GM19193 (cell line): ENCODE measurements around the gene NVL.

Experiments
- POLR2A ChIP-seq: IDR thresholded peaks from 4 replicates; pipeline ENCODE4 v1.6.1; 2011; ENCODE audit not compliant: insufficient read depth, insufficient read length; ENCODE audit errors: extremely low read depth

NVL gene

DNA sequence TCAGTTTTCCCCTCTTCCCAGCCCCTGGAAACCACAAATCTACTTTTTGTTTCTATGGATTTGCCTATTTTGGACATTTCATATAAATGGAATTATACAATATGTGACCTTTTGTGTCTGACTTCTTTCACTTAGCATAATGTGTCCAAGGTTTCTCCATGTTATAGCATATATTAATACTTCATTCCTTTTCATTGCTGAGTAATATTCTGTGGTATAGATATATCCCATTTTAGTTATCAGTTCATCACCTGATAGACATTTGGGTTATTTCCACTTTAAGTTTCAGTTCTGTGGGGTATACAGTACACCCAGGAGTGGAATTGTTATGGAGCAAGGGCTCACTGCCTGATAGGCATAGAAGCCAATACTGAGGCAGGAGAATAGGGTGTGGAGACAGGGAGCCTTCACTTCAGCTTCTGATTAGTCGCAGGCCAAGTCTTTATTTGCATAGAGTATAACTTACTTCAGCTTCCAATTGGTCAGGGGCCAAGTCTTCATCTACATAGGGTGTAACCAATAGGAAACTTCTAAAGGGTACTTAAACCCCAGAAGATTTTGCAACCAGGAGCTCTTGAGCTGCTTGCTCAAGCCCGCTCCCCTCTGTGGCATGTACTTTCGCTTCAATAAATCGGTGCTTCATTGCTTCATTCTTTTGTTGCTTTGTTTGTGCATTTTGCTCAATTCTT, 8.3 kb upstream of the NVL start:
- no peak for TF ChIP-seq POLR2A

DNA sequence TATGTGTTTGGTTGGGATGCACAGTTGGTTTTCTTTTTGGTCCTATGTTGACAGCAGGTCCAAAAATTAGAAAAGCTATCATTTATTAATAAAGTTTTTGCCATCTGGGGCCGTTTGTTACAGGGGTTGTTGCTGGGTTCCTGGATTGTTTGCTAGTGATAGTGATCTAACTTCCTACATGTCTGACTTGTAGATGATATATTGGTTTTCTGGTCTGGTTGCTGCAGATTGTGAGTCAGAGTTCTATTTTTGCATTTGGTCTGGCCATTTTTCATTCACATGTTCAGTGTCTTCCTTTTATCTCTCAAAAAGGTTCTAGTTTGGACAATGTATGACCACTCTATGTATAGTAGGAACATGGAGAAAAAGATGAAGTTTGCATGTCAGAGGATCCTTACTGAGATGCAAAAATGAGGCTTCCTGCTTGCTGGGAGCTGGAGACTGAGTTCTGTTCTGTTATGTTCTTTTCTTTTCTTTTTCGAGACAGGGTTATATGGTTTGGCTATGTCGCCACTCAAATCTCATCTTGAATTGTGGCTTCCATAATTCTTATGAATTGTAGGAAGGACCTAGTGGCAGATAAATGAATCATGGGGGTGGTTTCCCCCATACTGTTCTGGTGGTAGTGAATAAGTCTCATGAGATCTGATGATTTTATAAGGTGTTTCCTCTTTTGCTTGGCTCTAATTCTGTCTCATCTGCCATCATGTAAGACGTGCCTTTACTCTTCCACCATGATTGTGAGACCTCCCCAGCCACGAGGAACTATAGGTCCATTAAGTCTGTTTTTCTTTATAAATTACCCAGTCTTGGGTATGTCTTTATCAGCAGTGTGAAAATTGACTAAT, 4.2 kb upstream of the NVL start:
- TF ChIP-seq POLR2A, result no peak

DNA sequence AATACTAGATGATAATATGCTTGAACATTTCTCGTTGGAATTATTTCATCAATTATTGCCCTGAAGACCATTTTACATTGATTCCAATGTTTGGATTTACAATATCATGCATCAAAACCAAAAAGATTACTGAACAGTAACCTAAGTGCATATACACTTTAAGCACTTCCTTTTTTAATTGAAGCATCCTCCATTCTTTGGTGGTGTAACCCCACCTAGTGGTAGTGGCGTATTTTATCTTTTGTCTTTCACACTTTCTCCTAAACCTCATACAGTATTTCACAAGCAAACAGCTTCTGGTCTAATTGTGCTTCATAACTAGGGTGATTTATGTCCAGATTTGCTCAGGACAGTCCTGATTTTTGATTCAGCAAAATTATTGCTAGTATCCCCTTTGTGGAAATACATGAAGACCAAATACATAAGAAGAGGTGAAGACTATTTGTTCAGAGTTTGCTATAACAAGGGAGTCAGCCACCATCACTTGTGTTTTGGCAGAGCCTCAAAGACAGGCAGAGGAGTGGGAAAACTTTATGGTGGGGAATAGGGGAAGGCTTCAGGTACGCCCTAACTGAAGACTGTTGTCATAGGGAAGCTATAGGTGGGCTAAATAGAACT, 3.4 kb upstream of the NVL start:
- TF ChIP-seq POLR2A, result no peak

- no peak for TF ChIP-seq POLR2A
These were observed 1.9 kb upstream of the NVL start for GRCh38 chr1:224331824-224332223.

GRCh38 chr1:224331326-224331725, 1.4 kb upstream of the NVL start:
- TF ChIP-seq POLR2A, result no peak

- TF ChIP-seq POLR2A, result no peak
These were observed 509 bp downstream of the NVL start for GRCh38 chr1:224329484-224329841.

DNA sequence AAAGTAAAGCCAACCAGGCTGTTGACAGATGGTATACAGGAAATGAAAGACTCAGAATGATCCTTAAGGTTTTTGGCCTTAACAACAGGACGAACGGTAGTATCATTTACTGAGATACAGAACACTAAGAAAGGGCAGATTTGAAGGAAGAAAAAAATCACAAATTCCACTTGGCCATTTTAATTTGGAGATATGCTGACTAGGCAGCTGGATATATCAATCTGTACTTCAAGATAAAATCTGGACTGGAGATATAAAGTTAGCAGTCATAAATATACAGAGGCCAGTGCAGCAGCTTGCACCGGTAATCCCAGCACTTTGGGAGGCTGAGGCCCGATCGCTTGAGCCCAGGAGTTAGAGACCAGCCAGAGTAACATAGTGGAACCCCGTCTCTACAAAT, 1.3 kb downstream of the NVL start:
- TF ChIP-seq POLR2A, result no peak

GRCh38 chr1:224325959-224326358, 4.0 kb downstream of the NVL start:
- no peak for TF ChIP-seq POLR2A

DNA sequence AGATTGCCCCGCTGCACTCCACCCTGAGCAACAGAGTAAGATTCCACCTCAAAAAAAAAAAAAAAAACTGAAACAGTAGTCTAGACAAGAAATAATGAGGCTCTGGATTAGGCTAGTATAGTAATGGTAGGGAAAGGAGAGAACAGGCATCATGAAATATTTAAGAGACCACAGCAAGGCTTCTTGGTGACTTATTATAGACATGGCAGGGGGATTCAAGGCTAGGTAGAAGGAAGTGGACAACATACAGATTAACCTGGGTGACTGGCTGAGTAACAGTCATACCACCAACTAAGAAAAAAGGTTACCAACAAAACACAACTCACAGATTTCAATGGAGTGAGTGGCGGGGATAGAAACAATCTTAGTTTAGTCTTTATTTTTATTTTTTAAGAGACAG, 8.3 kb downstream of the NVL start:
- TF ChIP-seq POLR2A, result no peak

GRCh38 chr1:224317383-224318045, 12.5 kb downstream of the NVL start:
- no peak for TF ChIP-seq POLR2A

GRCh38 chr1:224312025-224312424, 17.9 kb downstream of the NVL start:
- TF ChIP-seq POLR2A, result no peak

GRCh38 chr1:224308064-224308463, 21.9 kb downstream of the NVL start:
- TF ChIP-seq POLR2A, result no peak

- no peak for TF ChIP-seq POLR2A
These were observed 25.2 kb downstream of the NVL start for GRCh38 chr1:224304767-224305166.

GRCh38 chr1:224302947-224303346, 27.0 kb downstream of the NVL start:
- TF ChIP-seq POLR2A, result no peak

- no peak for TF ChIP-seq POLR2A
These were observed 28.6 kb downstream of the NVL start for GRCh38 chr1:224301391-224301790.
